SK-N-SH (cell line): ENCODE results near the gene MRTFB. TPM values are rescaled to one million over a fixed set of nuclear protein-coding genes. Genes with fewer than 3 reads are reported as not detected.

Source experiments
- CTCF ChIA-PET: fragments of 300-600, 350-600 bp; formaldehyde crosslinking; extraction: SDS; loops from one replicate; lab custom pipeline; 2021; lab: Yijun Ruan, JAX
- POLR2A ChIA-PET: fragments of 350-600 bp; sonication (Branson Sonifier 250); formaldehyde crosslinking; extraction: SDS; loops from one replicate; lab custom pipeline; 2020; ENCODE audit warnings: antibody characterized with exemption, inconsistent platforms; lab: Yijun Ruan, JAX
- DNase-seq: peaks from one replicate; pipeline ENCODE4 v3.0.0; 2012
- H2AFZ ChIP-seq: fragments of 200-600 bp; sonication (generic); 2 replicates; pipeline ENCODE4 v1.8.1; 2016; ENCODE audit warnings: antibody characterized with exemption, mild to moderate bottlenecking, low read depth
- H3F3A ChIP-seq: fragments of 200-600 bp; sonication (generic); replicated peaks from 2 replicates; pipeline ENCODE3; 2016; ENCODE audit warnings: antibody characterized with exemption, mild to moderate bottlenecking; ENCODE audit not compliant: insufficient read depth
- H3K27ac ChIP-seq, 2 experiments: fragments of 200-500 bp in 1 of 2; fragments of 200-600 bp in 1 of 2; sonication (Bioruptor generic) in 1 of 2; sonication (generic), shearing (Covaris generic) in 1 of 2; 2 replicates each; pipeline versions ENCODE4 v1.5.1 to v1.6.1; 2014 to 2016; ENCODE audit warnings: low read depth in 2 of 2, inconsistent platforms in 1 of 2, low read length in 1 of 2, mild to moderate bottlenecking in 1 of 2, mixed read lengths in 1 of 2
- H3K27me3 ChIP-seq: fragments of 200-600 bp; sonication (generic), shearing (Covaris generic); 2 replicates; pipeline ENCODE4 v1.6.1; 2016; ENCODE audit warnings: mixed run types; ENCODE audit not compliant: insufficient read depth
- H3K36me3 ChIP-seq, 2 experiments: fragments of 200-500 bp in 1 of 2; fragments of 200-600 bp in 1 of 2; sonication (Bioruptor generic) in 1 of 2; sonication (generic) in 1 of 2; replicated peaks in 1 of 2; 2 replicates each; pipeline versions ENCODE3 to v1.5.1; 2014 to 2016; ENCODE audit warnings: low read length in 1 of 2, mild to moderate bottlenecking in 1 of 2; ENCODE audit not compliant: insufficient read depth in 2 of 2, control insufficient read depth in 1 of 2
- H3K4me1 ChIP-seq, 2 experiments: fragments of 200-500 bp in 1 of 2; fragments of 200-600 bp in 1 of 2; sonication (Bioruptor generic) in 1 of 2; sonication (generic), shearing (Covaris generic) in 1 of 2; 2 replicates each; pipeline versions ENCODE4 v1.5.1 to v1.6.1; 2014 to 2016; ENCODE audit warnings: low read depth in 1 of 2, low read length in 1 of 2, mixed run types in 1 of 2; ENCODE audit not compliant: insufficient read depth in 2 of 2, control insufficient read depth in 1 of 2
- H3K4me2 ChIP-seq: fragments of 200-600 bp; sonication (generic), shearing (Covaris generic); 2 replicates; pipeline ENCODE4 v1.6.1; 2017; ENCODE audit warnings: mixed run types
- H3K4me3 ChIP-seq, 2 experiments: fragments of 200-500 bp in 1 of 2; fragments of 200-600 bp in 1 of 2; sonication (Bioruptor generic) in 1 of 2; sonication (generic), shearing (Covaris generic) in 1 of 2; 2 replicates each; pipeline versions ENCODE4 v1.5.1 to v1.8.1; 2014 to 2016; ENCODE audit warnings: low read depth in 2 of 2, inconsistent platforms in 1 of 2, low read length in 1 of 2, mild to moderate bottlenecking in 1 of 2, mixed read lengths in 1 of 2, moderate library complexity in 1 of 2
- H3K79me2 ChIP-seq: fragments of 200-600 bp; sonication (generic); 2 replicates; pipeline ENCODE4 v1.8.1; 2017; ENCODE audit warnings: mild to moderate bottlenecking; ENCODE audit not compliant: insufficient read depth
- H3K9ac ChIP-seq: fragments of 200-600 bp; sonication (generic); 2 replicates; pipeline ENCODE4 v1.6.1; 2017; ENCODE audit warnings: mixed run types
- H3K9me2 ChIP-seq: fragments of 200-600 bp; sonication (generic); 2 replicates; pipeline ENCODE4 v1.6.1; 2017; ENCODE audit warnings: mixed run types
- H3K9me3 ChIP-seq: fragments of 200-600 bp; sonication (generic); 2 replicates; pipeline ENCODE4 v1.6.1; 2017; ENCODE audit warnings: mixed run types, mild to moderate bottlenecking, moderate library complexity
- H4K20me1 ChIP-seq: fragments of 200-600 bp; sonication (generic); 2 replicates; pipeline ENCODE4 v1.6.1; 2017; ENCODE audit warnings: mild to moderate bottlenecking, mixed run types; ENCODE audit not compliant: insufficient read depth
- FOXJ3 ChIP-seq: sonication (generic); formaldehyde crosslinking; IDR thresholded peaks from 2 replicates; pipeline ENCODE4 v1.5.1; 2020; ENCODE audit warnings: mild to moderate bottlenecking, missing genetic modification reagents
- GATA2 ChIP-seq: sonication (generic); formaldehyde crosslinking; IDR thresholded peaks from 2 replicates; pipeline ENCODE4 v1.5.0; 2020; ENCODE audit warnings: mild to moderate bottlenecking, missing genetic modification reagents
- IRF3 ChIP-seq: fragments of 150-350 bp; IDR thresholded peaks from 2 replicates; pipeline ENCODE4 v1.6.1; 2016; ENCODE audit warnings: mild to moderate bottlenecking, low read depth, low read length
- MEF2A ChIP-seq: IDR thresholded peaks from 2 replicates; pipeline ENCODE4 v1.4.0; 2012; ENCODE audit warnings: low read depth, borderline replicate concordance
- MXI1 ChIP-seq: IDR thresholded peaks from 2 replicates; pipeline ENCODE4 v1.6.1; 2012; ENCODE audit warnings: mild to moderate bottlenecking, low read depth, low read length, improper control_type of control experiment
- NFIC ChIP-seq: IDR thresholded peaks from 2 replicates; pipeline ENCODE4 v1.4.0; 2012; ENCODE audit warnings: borderline replicate concordance
- NRF1 ChIP-seq: IDR thresholded peaks from 2 replicates; pipeline ENCODE4 v1.6.1; 2012; ENCODE audit warnings: low read depth, mild to moderate bottlenecking, low read length
- PBX3 ChIP-seq: IDR thresholded peaks from 2 replicates; pipeline ENCODE4; 2012
- POLR2AphosphoS5 ChIP-seq: IDR thresholded peaks from 2 replicates; pipeline ENCODE4 v1.6.1; 2012; ENCODE audit warnings: low read depth, low read length
- RAD21 ChIP-seq: IDR thresholded peaks from 2 replicates; pipeline ENCODE4 v1.6.1; 2012; ENCODE audit warnings: mild to moderate bottlenecking, low read length
- RXRA ChIP-seq: IDR thresholded peaks from 2 replicates; pipeline ENCODE4 v1.4.0; 2012; ENCODE audit warnings: low read depth, mild to moderate bottlenecking, borderline replicate concordance
- TAF1 ChIP-seq: IDR thresholded peaks from 2 replicates; pipeline ENCODE4 v1.6.1; 2012; ENCODE audit warnings: low read depth, mild to moderate bottlenecking, low read length, moderate library complexity, borderline replicate concordance
- USF1 ChIP-seq: IDR thresholded peaks from 2 replicates; pipeline ENCODE4 v1.4.0; 2012; ENCODE audit warnings: low read depth, borderline replicate concordance
- YY1 ChIP-seq: IDR thresholded peaks from 2 replicates; pipeline ENCODE4 v1.4.0; 2012; ENCODE audit warnings: low read depth, mild to moderate bottlenecking
- WGBS: methylation state at CpG from one replicate; pipeline ENCODE4 v1.1.6; 2017; ENCODE audit warnings: low lambda C conversion rate; 5-methylcytosine and 5-hydroxymethylcytosine counted together
- polyA plus RNA-seq, 3 experiments: library from polyadenylated mRNA; depleted of rRNA; stranded (reverse); fragments of >200 nt; gene quantifications; 2 replicates each; pipeline ENCODE4 v1.2.3, GENCODE V29; 2012
- TF ChIP-seq, protein P1 (sequence below): IDR thresholded peaks from 2 replicates; pipeline ENCODE4 v1.4.0; 2012; ENCODE audit warnings: low read depth
- TF ChIP-seq, protein P2 (sequence below): fragments of 200-600 bp; sonication (generic); IDR thresholded peaks from 2 replicates; pipeline ENCODE4 v1.6.1; 2017; ENCODE audit warnings: antibody characterized with exemption, mild to moderate bottlenecking, moderate library complexity
- TF ChIP-seq, protein P3 (sequence below): IDR thresholded peaks from 2 replicates; pipeline ENCODE4 v1.4.0; 2012; ENCODE audit warnings: low read depth, borderline replicate concordance

Gene MRTFB
- polyA plus RNA-seq, 1 of the 3 experiments (the other 2 are of a cell fraction), result 3.3 TPM

DNA sequence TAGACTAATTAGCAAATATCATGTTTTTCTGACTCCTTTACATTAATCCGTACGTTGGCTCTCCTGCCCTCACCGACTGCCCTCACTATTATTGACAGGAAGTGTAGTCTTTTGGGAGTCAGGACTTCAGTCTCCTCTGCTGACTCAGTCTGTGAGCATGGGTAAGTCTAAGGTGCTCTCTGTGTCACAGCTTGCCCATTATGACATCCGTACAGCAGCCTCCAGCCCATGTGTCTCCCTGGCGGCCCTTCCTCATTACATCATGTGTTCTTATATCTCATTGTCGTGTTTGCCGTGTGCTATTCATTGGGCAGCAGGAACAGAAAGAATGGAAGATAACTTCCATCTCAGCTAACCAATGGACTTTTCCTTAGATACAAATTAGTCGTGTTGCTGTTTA lies 77.5 kb downstream of the MRTFB start:
- POLR2A ChIA-PET, result interaction anchor here (0.6 kb wide), 1 partner anchor 16 kb away, joined by 3 read pairs; no protein-coding TSS in a partner anchor
- 90% methylated on average over 8 of the region's 8 CpGs for WGBS

More for the DNA sequence above, 77.5 kb downstream of the MRTFB start:
- H3K4me3 ChIP-seq, result no peak overlapping the region
- H3K79me2 ChIP-seq, result no peaks in the 10 kb centered on the region
- TF ChIP-seq USF1 (no peak), PBX3 (no peak), MEF2A (no peak), GATA2 (CRISPR knock-in tag) (no peak), FOXJ3 (CRISPR knock-in tag) (no peak), YY1 (no peak), RXRA (no peak), MXI1 (no peak), IRF3 (no peak), POLR2AphosphoS5 (no peak), RAD21 (no peak), NFIC (no peak), TAF1 (no peak), NRF1 (no peak)
- TF ChIP-seq, protein P1, sequence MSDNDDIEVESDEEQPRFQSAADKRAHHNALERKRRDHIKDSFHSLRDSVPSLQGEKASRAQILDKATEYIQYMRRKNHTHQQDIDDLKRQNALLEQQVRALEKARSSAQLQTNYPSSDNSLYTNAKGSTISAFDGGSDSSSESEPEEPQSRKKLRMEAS, result no peak
- TF ChIP-seq, protein P2, sequence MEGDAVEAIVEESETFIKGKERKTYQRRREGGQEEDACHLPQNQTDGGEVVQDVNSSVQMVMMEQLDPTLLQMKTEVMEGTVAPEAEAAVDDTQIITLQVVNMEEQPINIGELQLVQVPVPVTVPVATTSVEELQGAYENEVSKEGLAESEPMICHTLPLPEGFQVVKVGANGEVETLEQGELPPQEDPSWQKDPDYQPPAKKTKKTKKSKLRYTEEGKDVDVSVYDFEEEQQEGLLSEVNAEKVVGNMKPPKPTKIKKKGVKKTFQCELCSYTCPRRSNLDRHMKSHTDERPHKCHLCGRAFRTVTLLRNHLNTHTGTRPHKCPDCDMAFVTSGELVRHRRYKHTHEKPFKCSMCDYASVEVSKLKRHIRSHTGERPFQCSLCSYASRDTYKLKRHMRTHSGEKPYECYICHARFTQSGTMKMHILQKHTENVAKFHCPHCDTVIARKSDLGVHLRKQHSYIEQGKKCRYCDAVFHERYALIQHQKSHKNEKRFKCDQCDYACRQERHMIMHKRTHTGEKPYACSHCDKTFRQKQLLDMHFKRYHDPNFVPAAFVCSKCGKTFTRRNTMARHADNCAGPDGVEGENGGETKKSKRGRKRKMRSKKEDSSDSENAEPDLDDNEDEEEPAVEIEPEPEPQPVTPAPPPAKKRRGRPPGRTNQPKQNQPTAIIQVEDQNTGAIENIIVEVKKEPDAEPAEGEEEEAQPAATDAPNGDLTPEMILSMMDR, result no peak
- TF ChIP-seq, protein P3, sequence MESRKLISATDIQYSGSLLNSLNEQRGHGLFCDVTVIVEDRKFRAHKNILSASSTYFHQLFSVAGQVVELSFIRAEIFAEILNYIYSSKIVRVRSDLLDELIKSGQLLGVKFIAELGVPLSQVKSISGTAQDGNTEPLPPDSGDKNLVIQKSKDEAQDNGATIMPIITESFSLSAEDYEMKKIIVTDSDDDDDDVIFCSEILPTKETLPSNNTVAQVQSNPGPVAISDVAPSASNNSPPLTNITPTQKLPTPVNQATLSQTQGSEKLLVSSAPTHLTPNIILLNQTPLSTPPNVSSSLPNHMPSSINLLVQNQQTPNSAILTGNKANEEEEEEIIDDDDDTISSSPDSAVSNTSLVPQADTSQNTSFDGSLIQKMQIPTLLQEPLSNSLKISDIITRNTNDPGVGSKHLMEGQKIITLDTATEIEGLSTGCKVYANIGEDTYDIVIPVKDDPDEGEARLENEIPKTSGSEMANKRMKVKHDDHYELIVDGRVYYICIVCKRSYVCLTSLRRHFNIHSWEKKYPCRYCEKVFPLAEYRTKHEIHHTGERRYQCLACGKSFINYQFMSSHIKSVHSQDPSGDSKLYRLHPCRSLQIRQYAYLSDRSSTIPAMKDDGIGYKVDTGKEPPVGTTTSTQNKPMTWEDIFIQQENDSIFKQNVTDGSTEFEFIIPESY, result no peak
- DNase-seq, result no peak
- no peaks in the 10 kb centered on the region for H3K27me3 ChIP-seq
- no peaks in the 10 kb centered on the region for H3K9me2 ChIP-seq
- no peak overlapping the region for H3K27ac ChIP-seq
- H2AFZ ChIP-seq, result no peak overlapping the region
- no peaks in the 10 kb centered on the region for H3K36me3 ChIP-seq
- 0 out of 4 replicates have a peak, but pooled peaks cover 0 to 8% of the 10 kb centered on the region in 2 experiments for H3K4me1 ChIP-seq
- H3K4me2 ChIP-seq, result no peak overlapping the region
- CTCF ChIA-PET, result interaction anchor here (1.4 to 1.6 kb wide), 3 partner anchors 38 to 225 kb away, joined by 3 to 6 read pairs (median 3); no protein-coding TSS in a partner anchor
- no peaks in the 10 kb centered on the region for H4K20me1 ChIP-seq
- H3K9ac ChIP-seq, result no peak overlapping the region
- H3F3A ChIP-seq, result no peaks in the 10 kb centered on the region
- no peaks in the 10 kb centered on the region for H3K9me3 ChIP-seq
